Hypothalamus (tissue), 51 donors: Measurements from ENCODE around the gene CD200R1.
"Not testable (repeated sequence)": the region's sequence is repeated elsewhere in the genome, so short reads cannot be mapped to it uniquely, and the experiment has no call there.

Source experiments
- DNase-seq, 51 donors: peaks; one replicate each; lab custom pipeline; 2025; lab: John Stamatoyannopoulos, UW

CD200R1 gene

GRCh38 chr3:112976001-112976400 is 1.1 kb upstream of the CD200R1 start:
- no peak for DNase-seq

DNA sequence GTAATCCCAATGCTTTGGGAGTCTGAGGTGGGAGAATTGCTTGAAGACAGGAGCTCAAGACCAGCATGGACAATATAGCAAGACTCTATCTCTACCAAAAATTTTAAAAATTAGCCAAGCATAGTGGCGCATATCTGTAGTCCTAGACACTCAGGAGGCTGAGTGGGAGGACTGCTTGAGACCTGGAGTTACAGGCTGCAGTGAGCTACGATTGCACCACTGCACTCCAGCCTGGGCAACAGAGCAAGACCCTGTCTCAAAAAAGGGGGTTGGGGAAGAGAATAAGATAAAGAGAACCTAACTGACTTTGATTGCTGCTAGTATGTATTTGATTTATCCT is 755 bp downstream of the CD200R1 start:
- DNase-seq: no peak

DNA sequence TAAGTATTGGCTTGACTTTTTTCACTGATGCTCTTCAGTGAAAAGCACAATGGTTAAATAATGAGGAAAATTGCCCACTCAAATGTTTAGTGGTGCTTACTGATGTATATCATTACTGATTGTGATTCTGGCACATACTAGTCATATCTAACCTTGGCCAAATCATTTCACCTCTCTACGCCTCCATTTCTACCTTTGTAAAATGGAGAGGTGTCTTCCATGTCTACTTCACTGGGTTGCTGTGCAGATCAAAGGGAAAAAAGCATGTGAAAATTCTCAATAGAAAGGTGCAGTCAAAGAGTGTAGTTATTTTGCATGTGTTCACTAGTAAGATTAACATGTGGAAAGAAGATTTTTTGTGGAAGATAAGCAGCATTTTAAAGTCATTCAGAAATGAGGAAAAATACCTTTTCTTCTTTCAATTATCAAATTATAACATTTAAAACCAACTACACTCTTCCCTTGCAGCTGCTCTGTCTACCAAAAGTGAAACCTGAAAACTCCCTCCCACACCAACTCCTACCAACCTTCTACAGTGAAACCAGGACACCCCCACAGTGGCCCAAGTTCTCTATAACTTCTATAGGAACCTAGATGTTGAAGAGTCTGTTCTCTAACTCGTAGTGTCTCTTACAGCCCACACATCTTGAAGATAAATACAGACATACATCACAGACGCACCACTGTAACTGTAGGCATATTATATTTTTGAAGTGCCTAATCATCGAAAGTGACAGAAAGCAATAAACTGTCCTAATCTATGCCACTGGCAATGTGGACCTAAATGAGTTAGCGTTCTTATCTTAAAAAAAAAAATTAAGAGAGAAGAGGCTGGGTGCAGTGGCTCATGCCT is 1.4 kb downstream of the CD200R1 start:
- DNase-seq: no peak

DNA sequence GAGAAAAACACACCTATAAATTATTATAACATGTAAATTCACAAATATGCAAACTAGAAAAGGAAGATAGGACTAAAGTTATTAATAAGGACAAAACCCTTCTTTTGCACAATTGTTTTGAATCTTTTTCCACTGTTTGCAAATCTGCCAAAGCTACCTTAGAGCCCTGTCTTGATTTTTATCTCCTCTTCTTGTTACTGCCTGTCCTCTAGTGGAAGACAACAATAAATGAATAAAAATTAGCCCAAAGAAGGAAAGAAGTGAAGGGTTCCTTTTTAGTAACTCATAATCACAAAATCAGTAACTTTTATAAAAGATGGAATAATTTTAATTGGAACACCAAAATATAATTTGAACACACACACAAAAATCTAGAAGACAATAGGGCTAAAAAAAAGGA is 2.7 kb downstream of the CD200R1 start:
- no peak for DNase-seq

DNA sequence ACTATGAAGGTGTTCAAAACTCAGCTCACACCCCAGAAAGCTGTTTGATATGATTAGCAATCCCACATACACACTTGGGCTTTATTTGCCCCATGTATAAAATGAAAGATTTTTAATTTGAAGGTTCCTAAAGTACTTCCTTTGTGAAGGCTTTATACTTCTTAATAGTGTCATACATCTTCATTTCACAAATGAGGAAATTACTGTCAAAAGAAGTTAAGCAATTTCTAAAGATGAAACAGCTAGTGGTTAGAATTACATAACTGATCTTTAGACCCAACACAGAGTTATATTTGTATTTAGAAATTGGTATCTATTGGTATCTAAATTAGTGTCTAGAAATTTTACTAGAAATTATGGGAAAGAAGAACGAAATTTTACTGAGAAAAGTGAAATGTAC is 7.1 kb downstream of the CD200R1 start:
- no peak for DNase-seq

GRCh38 chr3:112967425-112967824 is 7.5 kb downstream of the CD200R1 start:
- DNase-seq: no peak

DNA sequence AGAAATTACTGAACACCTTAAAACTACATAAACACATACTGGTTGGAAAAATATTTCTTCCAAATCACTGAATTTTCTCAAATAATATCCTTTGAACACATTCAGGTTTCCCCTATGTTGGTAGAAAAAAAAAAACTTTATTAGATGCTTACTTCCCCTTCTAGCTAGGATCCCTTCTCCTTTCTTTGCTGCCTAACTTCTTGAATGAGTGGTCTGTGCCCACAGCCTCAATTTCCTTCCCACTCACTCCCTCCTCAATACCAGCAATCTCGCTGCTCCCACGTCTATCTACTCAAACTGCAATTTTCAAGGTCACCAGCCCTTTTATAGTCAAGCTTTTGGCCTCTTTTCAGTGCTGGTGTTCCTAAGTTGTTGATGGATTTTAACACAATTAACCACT is 8.3 kb downstream of the CD200R1 start:
- no peak for DNase-seq

- DNase-seq: no peak
These were observed 9.2 kb downstream of the CD200R1 start for GRCh38 chr3:112965656-112966055.

GRCh38 chr3:112963683-112964082 is 11.2 kb downstream of the CD200R1 start:
- DNase-seq: no peak

- no peak for DNase-seq
These were observed 15.9 kb downstream of the CD200R1 start for GRCh38 chr3:112958811-112959560.

GRCh38 chr3:112956351-112956750 is 18.6 kb downstream of the CD200R1 start:
- no peak for DNase-seq

DNA sequence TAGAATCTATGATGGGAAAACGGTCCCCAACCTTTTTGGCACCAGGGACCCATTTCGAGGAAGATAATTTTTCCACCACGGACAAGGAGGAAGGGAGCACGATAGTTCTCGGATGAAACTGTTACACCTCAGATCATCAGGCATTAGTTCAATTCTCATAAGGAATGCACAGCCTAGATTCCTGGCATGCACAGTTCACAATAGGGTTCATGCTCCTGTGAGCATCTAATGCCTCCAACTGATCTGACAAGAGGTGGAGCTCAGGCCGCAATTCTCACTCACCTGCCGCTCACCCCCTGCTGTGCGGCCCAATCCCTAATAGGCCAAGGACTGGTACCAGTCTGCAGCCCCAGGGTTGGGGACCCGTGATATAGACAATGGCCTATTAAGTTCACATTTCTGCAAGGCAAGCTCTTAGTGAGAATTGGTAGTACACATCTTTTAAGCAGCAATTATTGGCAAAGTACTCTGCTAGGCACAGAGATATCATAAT is 26.5 kb downstream of the CD200R1 start:
- no peak for DNase-seq

- DNase-seq: no peak
These were observed 43.0 kb downstream of the CD200R1 start for GRCh38 chr3:112931736-112932521.

GRCh38 chr3:112930771-112931170 is 44.1 kb downstream of the CD200R1 start:
- no peak for DNase-seq

DNA sequence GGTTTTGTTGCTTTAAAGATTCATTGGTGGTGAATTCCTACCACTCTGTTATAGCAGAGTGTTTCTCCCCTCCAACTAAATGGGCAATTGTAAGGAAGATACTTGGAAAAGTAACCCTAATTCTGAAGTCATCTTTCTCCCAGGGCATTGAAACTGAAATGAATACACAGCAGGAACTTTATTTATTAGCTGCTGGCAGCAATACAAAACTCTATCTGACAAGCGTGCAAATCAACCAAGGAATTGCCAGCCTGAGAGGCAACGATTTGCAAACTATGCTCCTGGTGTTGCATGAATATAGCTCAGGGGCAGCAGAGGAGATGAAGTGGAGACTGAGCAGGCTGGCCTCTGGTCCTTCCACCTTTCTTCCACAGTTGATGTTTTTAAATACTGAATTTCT is 48.9 kb downstream of the CD200R1 start:
- peak in 8 of 51 donors; percentile 3 to 52 (median 17) for DNase-seq

- no peak for DNase-seq
These were observed 49.3 kb downstream of the CD200R1 start for GRCh38 chr3:112925560-112925959.

DNA sequence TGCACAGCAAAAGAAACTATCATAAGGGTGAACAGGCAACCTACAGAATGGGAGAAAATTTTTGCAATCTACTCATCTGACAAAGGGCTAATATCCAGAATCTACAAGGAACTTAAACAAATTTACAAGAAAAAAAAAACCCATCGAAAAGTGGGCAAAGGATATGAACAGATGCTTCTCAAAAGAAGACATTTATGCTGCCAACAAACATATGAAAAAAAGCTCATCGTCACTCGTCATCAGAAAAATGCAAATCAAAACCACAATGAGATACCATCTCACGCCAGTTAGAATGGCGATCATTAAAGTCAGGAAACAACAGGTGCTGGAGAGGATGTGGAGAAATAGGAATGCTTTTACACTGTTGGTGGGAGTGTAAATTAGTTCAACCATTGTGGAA is 55.4 kb downstream of the CD200R1 start:
- DNase-seq: not testable (repeated sequence)

GRCh38 chr3:112908252-112908651 is 66.7 kb downstream of the CD200R1 start:
- DNase-seq: no peak

DNA sequence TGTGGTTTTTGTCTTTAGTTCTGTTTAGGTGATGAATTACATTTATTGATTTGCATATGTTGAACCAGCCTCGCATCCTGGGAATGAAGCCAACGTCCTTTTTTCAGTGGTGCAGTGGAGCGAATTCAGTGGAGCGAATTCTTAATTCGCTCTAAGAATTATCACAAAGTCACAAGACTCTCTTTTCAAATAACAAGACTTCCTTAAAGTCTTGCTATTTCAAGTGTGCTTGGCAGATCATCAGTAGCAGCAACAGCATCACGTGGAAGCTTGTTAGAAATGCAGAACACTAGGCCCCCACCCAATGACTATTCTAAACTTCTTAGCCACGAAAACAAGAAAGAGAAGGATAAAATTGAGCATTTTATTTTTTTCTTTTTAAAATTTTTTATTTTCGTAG is 70.1 kb downstream of the CD200R1 start:
- no peak for DNase-seq

- DNase-seq: no peak
These were observed 74.8 kb downstream of the CD200R1 start for GRCh38 chr3:112900113-112900512.

DNA sequence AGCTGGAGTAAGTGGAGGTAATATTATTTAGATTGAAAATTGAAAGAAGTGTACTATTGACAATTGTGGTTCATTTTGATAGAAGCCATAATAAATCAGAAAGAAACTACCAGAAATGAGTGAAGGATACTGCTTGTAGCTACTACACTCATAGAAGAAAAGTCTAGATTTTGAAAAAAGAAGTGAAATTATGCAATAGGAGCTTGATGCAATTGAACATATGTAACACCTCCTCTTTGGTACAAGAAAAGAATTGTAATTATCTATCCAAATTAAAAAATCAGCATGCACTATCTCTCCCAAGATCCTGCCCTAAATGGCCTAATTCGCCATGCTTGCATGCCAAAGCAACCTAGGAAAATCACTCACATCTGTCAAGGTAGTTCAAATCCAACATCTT is 77.1 kb downstream of the CD200R1 start:
- DNase-seq: no peak
